HepG2 (cell line): Measurements from ENCODE around the gene SEMA7A. TPM values are rescaled to one million over a fixed set of nuclear protein-coding genes. Genes with fewer than 3 reads are reported as not detected.

Source experiments
- ATAC-seq: fragments of 200-7000 bp; cut with Tn5 transposase; 3 replicates; pipeline ENCODE4 v1.9.1; 2020; ENCODE audit warnings: mild to moderate bottlenecking, moderate library complexity
- BruUV-seq: library from RNA; stranded (reverse); fragments of 400-500 nt; replicated peaks from 2 replicates; lab custom pipeline; 2021; lab: Mats Ljungman, UMichigan
- CTCF ChIA-PET: fragments of 300-600 bp; formaldehyde crosslinking; extraction: SDS; loops from one replicate; lab custom pipeline; 2021; ENCODE audit warnings: low total read pairs, inconsistent platforms, low intra/inter-chr PET ratio; lab: Yijun Ruan, JAX
- POLR2A ChIA-PET: fragments of 350-600 bp; sonication (Branson Sonifier 250); formaldehyde crosslinking; loops from one replicate; lab custom pipeline; 2020; ENCODE audit warnings: antibody characterized with exemption, inconsistent platforms; lab: Yijun Ruan, JAX
- DNase-seq: peaks from one replicate; pipeline ENCODE4 v3.0.0-alpha.2; 2015; ENCODE audit warnings: low spot score
- FAIRE-seq: peaks from 3 replicates; lab custom pipeline; 2011; peaks lifted over from hg19 to GRCh38; lab: Jason Lieb, UNC
- H2AFZ ChIP-seq: one replicate; pipeline ENCODE4 v1.6.1; 2011; ENCODE audit warnings: low read length, inconsistent platforms
- H3K27ac ChIP-seq: fragments of 300-600 bp; 3 replicates; pipeline ENCODE4 v1.8.0; 2011; ENCODE audit warnings: mixed run types, mild to moderate bottlenecking, mixed read lengths, low read length, inconsistent platforms; ENCODE audit not compliant: insufficient read depth; ENCODE audit errors: extremely low read length
- H3K27me3 ChIP-seq, 2 experiments: fragments of 200-600 bp in 1 of 2; 2 replicates in 1 of 2; 3 replicates in 1 of 2; pipeline versions ENCODE4 v1.6.0 to v1.8.0; 2011; ENCODE audit warnings: low read length in 2 of 2, mild to moderate bottlenecking in 2 of 2, moderate library complexity in 2 of 2, inconsistent platforms in 1 of 2; ENCODE audit not compliant: insufficient read depth in 2 of 2, control insufficient read depth in 1 of 2
- H3K36me3 ChIP-seq, 2 experiments: fragments of 200-600 bp in 1 of 2; replicated peaks in 1 of 2; 2 replicates in 1 of 2; 3 replicates in 1 of 2; pipeline versions ENCODE4 v1.5.1 to v1.8.0; 2011; ENCODE audit warnings: low read length in 2 of 2, inconsistent platforms in 1 of 2; ENCODE audit not compliant: insufficient read depth in 2 of 2, control insufficient read depth in 1 of 2
- H3K4me1 ChIP-seq: 2 replicates; pipeline ENCODE4 v1.5.1; 2012; ENCODE audit warnings: low read length, inconsistent platforms; ENCODE audit not compliant: insufficient read depth
- H3K4me2 ChIP-seq: 2 replicates; pipeline ENCODE4 v1.6.0; 2011; ENCODE audit warnings: low read depth, low read length, inconsistent platforms
- H3K4me3 ChIP-seq, 3 experiments: fragments of 200-600 bp in 1 of 3; sonication (generic), shearing (Covaris generic) in 1 of 3; replicated peaks in 1 of 3; 2 replicates each; pipeline ENCODE4 v1.5.1; 2011 to 2016; ENCODE audit warnings: low read length in 3 of 3, inconsistent platforms in 2 of 3, low read depth in 2 of 3, mild to moderate bottlenecking in 2 of 3, control low read depth in 1 of 3, mixed read lengths in 1 of 3; ENCODE audit not compliant: insufficient read depth in 1 of 3
- H3K79me2 ChIP-seq: one replicate; pipeline ENCODE4 v1.6.1; 2011; ENCODE audit warnings: low read length, inconsistent platforms; ENCODE audit not compliant: insufficient read depth
- H3K9ac ChIP-seq: 2 replicates; pipeline ENCODE4 v1.6.0; 2011; ENCODE audit warnings: mild to moderate bottlenecking, low read depth, low read length, inconsistent platforms; ENCODE audit not compliant: insufficient read depth
- H3K9me3 ChIP-seq: 2 replicates; pipeline ENCODE4 v1.5.1; 2012; ENCODE audit warnings: mild to moderate bottlenecking, low read length
- H4K20me1 ChIP-seq: 2 replicates; pipeline ENCODE4 v1.6.0; 2011; ENCODE audit warnings: inconsistent platforms, mild to moderate bottlenecking, low read length, moderate library complexity; ENCODE audit not compliant: insufficient read depth
- NR2F1 ChIP-seq, 2 experiments: fragments of 450-650 bp in 1 of 2; formaldehyde crosslinking in 1 of 2; IDR thresholded peaks; 2 replicates each; pipeline versions ENCODE4 v1.5.0 to v1.6.1; 2016 to 2020; ENCODE audit warnings: mild to moderate bottlenecking in 1 of 2, missing compliant biosample characterization in 1 of 2, missing genetic modification reagents in 1 of 2, moderate library complexity in 1 of 2
- NR2F2 ChIP-seq: IDR thresholded peaks from 2 replicates; pipeline ENCODE4 v1.6.1; 2012; ENCODE audit warnings: low read depth, inconsistent platforms, borderline replicate concordance
- PLRG1 ChIP-seq: fragments of 450-650 bp; conservative IDR thresholded peaks from 2 replicates; pipeline ENCODE4 v1.6.1; 2016
- PPARG ChIP-seq: conservative IDR thresholded peaks from 2 replicates; pipeline ENCODE4 v1.6.1; 2016; ENCODE audit warnings: missing biosample characterization, missing genetic modification reagents
- RXRA ChIP-seq: sonication (generic); formaldehyde crosslinking; IDR thresholded peaks from 2 replicates; pipeline ENCODE4 v1.5.1; 2020; ENCODE audit warnings: missing genetic modification reagents
- SKI ChIP-seq: fragments of 450-650 bp; IDR thresholded peaks from one replicate; pipeline ENCODE4 v1.6.1; 2018; ENCODE audit warnings: mild to moderate bottlenecking; ENCODE audit not compliant: partially characterized antibody
- ZNF121 ChIP-seq: sonication (generic); formaldehyde crosslinking; IDR thresholded peaks from 2 replicates; pipeline ENCODE4 v1.5.0; 2020; ENCODE audit warnings: mild to moderate bottlenecking, missing genetic modification reagents
- ZNF124 ChIP-seq: sonication (generic); formaldehyde crosslinking; IDR thresholded peaks from 2 replicates; pipeline ENCODE4 v1.4.0; 2020; ENCODE audit warnings: missing genetic modification reagents
- ZNF30 ChIP-seq: sonication (generic); formaldehyde crosslinking; IDR thresholded peaks from 2 replicates; pipeline ENCODE4 v1.5.0; 2020; ENCODE audit warnings: mild to moderate bottlenecking, missing genetic modification reagents
- ZNF432 ChIP-seq: sonication (generic); formaldehyde crosslinking; IDR thresholded peaks from 2 replicates; pipeline ENCODE4 v1.5.0; 2020; ENCODE audit warnings: missing genetic modification reagents, mild to moderate bottlenecking, borderline replicate concordance
- ZNF777 ChIP-seq: sonication (generic); formaldehyde crosslinking; IDR thresholded peaks from 2 replicates; pipeline ENCODE4 v1.4.0; 2020; ENCODE audit warnings: missing genetic modification reagents
- WGBS: methylation state at CpG from one replicate; pipeline ENCODE4 v1.1.6; 2017; ENCODE audit warnings: low lambda C conversion rate; 5-methylcytosine and 5-hydroxymethylcytosine counted together
- in situ Hi-C: cut with HindIII; loops from 2 replicates; pipeline ENCODE4 v1.10.0; 2017; ENCODE audit warnings: low pct_unique_long_range_greater_than_20kb; ENCODE audit not compliant: extremely low pct_ligation_motif_present
- intact Hi-C: fragments of 100-400 bp; cut with micrococcal nuclease; formaldehyde crosslinking; loops from one replicate; pipeline ENCODE4 v1.10.0; 2022; ENCODE audit not compliant: unreplicated experiment
- polyA plus RNA-seq, 8 experiments: library from polyadenylated mRNA; depleted of rRNA in 3 of 8; stranded (reverse) in 7 of 8; unstranded in 1 of 8; fragments of >200 nt; fragmentation: Illumina TruSeq in 4 of 8; extraction: Trizol in 4 of 8; gene quantifications; 2 replicates each; pipeline versions ENCODE4 v1.2.1 to v1.2.3, GENCODE V29; 2011 to 2016; ENCODE audit warnings: low read depth in 4 of 8, missing spikeins in 1 of 8, mixed read lengths in 1 of 8; ENCODE audit not compliant: insufficient read depth in 1 of 8
- total RNA-seq, 5 experiments: library from RNA; depleted of rRNA; stranded (reverse); fragments of >200 nt; fragmentation: Illumina TruSeq; extraction: Trizol; gene quantifications; 2 replicates each; pipeline ENCODE4 v1.2.3, GENCODE V29; 2016; ENCODE audit warnings: low read depth in 1 of 5
- TF ChIP-seq, protein P1 (sequence below): IDR thresholded peaks from 2 replicates; pipeline ENCODE4 v1.6.1; 2016; ENCODE audit warnings: low read depth, borderline replicate concordance
- TF ChIP-seq, protein P2 (sequence below): IDR thresholded peaks from 2 replicates; pipeline ENCODE4 v1.6.1; 2018; ENCODE audit warnings: missing genetic modification reagents
- TF ChIP-seq, protein P3 (sequence below): IDR thresholded peaks from 2 replicates; pipeline ENCODE4 v1.6.1; 2016; ENCODE audit warnings: missing compliant biosample characterization, missing genetic modification reagents, borderline replicate concordance
- TF ChIP-seq, protein P4 (sequence below): IDR thresholded peaks from 2 replicates; pipeline ENCODE4 v1.6.1; 2012; ENCODE audit warnings: low read depth, low read length, improper control_type of control experiment
- TF ChIP-seq, protein P5 (sequence below): sonication (generic); formaldehyde crosslinking; IDR thresholded peaks from 2 replicates; pipeline ENCODE4 v1.5.1; 2020; ENCODE audit warnings: mild to moderate bottlenecking, missing genetic modification reagents, borderline replicate concordance

Gene SEMA7A
- total and polyA plus RNA-seq, 2 of the 13 experiments (the other 11 are each of a cell fraction or from before 2014, with no cell fraction given): 9.0 to 15.8 TPM

DNA sequence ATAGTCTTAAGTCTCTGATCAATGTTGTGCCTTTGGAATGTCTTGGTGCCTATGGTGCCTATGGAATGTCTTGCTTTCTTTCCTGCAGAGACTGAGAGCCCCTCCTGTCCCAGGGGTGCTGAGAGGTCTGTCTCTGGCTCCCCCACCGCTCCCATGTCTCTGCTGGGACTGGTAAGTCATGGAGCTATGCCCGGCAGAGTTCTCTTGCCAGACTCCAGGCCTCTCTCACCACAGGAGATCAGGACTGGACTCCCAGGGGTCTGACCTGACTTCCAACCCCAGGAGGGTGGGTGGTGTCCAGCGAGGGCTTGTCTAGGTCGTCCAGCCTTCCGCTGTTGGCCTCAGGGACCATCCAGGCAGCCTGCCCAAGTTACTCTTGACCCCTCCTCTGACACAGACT is 52.3 kb downstream of the SEMA7A start:
- FAIRE-seq: no peak
- H3K4me1 ChIP-seq: peaks cover 65% of the 10 kb centered on the region
- BruUV-seq: no TSS peak
- in situ Hi-C loops: loop anchor here (5.0 kb wide), 1 partner anchor 106 kb away; no protein-coding TSS in a partner anchor
- no peak overlapping the region for H3K9ac ChIP-seq
- no peak for DNase-seq
- CTCF ChIA-PET: interaction anchor here (1.4 to 3.5 kb wide), 3 partner anchors 7 to 108 kb away, joined by 4 to 77 read pairs (median 27); no protein-coding TSS in a partner anchor
- no peaks in the 10 kb centered on the region for H4K20me1 ChIP-seq
- no peak overlapping the region for H3K4me3 ChIP-seq
- peak overlapping the region; percentile 75 for H3K4me2 ChIP-seq
- H3K36me3 ChIP-seq: no peaks in the 10 kb centered on the region
- intact Hi-C loops: no loop called here
- H3K27me3 ChIP-seq: peaks cover 0 to 24% of the 10 kb centered on the region in 2 experiments; a peak in 3 of 5 replicates
- WGBS: 57% methylated on average over 3 of the region's 5 CpGs
- POLR2A ChIA-PET: interaction anchor here (0.6 to 8.8 kb wide), 7 partner anchors 15 to 88 kb away, joined by 3 to 124 read pairs (median 3); no protein-coding TSS in a partner anchor
- no peaks in the 10 kb centered on the region for H3K79me2 ChIP-seq
- no peak for ATAC-seq
- H3K9me3 ChIP-seq: no peaks in the 10 kb centered on the region
- H3K27ac ChIP-seq: no peak overlapping the region
- H2AFZ ChIP-seq: no peak overlapping the region
- TF ChIP-seq NR2F1 (CRISPR knock-in tag; IDR thresholded peaks at IDR 0.05) (no peak), PLRG1 (no peak), ZNF777 (CRISPR knock-in tag) (no peak), ZNF121 (no peak), NR2F2 (no peak), ZNF432 (CRISPR knock-in tag) (no peak), PPARG (CRISPR knock-in tag) (no peak), ZNF124 (CRISPR knock-in tag) (no peak), RXRA (no peak), ZNF30 (CRISPR knock-in tag) (no peak), SKI (no peak)
- TF ChIP-seq, protein P1, sequence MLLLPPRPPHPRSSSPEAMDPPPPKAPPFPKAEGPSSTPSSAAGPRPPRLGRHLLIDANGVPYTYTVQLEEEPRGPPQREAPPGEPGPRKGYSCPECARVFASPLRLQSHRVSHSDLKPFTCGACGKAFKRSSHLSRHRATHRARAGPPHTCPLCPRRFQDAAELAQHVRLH (CRISPR knock-in tag): no peak
- TF ChIP-seq, protein P2, sequence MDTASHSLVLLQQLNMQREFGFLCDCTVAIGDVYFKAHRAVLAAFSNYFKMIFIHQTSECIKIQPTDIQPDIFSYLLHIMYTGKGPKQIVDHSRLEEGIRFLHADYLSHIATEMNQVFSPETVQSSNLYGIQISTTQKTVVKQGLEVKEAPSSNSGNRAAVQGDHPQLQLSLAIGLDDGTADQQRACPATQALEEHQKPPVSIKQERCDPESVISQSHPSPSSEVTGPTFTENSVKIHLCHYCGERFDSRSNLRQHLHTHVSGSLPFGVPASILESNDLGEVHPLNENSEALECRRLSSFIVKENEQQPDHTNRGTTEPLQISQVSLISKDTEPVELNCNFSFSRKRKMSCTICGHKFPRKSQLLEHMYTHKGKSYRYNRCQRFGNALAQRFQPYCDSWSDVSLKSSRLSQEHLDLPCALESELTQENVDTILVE (CRISPR knock-in tag): no peak
- TF ChIP-seq, protein P3, sequence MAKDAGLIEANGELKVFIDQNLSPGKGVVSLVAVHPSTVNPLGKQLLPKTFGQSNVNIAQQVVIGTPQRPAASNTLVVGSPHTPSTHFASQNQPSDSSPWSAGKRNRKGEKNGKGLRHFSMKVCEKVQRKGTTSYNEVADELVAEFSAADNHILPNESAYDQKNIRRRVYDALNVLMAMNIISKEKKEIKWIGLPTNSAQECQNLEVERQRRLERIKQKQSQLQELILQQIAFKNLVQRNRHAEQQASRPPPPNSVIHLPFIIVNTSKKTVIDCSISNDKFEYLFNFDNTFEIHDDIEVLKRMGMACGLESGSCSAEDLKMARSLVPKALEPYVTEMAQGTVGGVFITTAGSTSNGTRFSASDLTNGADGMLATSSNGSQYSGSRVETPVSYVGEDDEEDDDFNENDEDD (CRISPR knock-in tag): no peak
- TF ChIP-seq, protein P4, sequence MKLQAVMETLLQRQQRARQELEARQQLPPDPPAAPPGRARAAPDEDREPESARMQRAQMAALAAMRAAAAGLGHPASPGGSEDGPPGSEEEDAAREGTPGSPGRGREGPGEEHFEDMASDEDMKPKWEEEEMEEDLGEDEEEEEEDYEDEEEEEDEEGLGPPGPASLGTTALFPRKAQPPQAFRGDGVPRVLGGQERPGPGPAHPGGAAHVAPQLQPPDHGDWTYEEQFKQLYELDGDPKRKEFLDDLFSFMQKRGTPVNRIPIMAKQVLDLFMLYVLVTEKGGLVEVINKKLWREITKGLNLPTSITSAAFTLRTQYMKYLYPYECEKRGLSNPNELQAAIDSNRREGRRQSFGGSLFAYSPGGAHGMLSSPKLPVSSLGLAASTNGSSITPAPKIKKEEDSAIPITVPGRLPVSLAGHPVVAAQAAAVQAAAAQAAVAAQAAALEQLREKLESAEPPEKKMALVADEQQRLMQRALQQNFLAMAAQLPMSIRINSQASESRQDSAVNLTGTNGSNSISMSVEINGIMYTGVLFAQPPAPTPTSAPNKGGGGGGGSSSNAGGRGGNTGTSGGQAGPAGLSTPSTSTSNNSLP: no peak
- TF ChIP-seq, protein P5, sequence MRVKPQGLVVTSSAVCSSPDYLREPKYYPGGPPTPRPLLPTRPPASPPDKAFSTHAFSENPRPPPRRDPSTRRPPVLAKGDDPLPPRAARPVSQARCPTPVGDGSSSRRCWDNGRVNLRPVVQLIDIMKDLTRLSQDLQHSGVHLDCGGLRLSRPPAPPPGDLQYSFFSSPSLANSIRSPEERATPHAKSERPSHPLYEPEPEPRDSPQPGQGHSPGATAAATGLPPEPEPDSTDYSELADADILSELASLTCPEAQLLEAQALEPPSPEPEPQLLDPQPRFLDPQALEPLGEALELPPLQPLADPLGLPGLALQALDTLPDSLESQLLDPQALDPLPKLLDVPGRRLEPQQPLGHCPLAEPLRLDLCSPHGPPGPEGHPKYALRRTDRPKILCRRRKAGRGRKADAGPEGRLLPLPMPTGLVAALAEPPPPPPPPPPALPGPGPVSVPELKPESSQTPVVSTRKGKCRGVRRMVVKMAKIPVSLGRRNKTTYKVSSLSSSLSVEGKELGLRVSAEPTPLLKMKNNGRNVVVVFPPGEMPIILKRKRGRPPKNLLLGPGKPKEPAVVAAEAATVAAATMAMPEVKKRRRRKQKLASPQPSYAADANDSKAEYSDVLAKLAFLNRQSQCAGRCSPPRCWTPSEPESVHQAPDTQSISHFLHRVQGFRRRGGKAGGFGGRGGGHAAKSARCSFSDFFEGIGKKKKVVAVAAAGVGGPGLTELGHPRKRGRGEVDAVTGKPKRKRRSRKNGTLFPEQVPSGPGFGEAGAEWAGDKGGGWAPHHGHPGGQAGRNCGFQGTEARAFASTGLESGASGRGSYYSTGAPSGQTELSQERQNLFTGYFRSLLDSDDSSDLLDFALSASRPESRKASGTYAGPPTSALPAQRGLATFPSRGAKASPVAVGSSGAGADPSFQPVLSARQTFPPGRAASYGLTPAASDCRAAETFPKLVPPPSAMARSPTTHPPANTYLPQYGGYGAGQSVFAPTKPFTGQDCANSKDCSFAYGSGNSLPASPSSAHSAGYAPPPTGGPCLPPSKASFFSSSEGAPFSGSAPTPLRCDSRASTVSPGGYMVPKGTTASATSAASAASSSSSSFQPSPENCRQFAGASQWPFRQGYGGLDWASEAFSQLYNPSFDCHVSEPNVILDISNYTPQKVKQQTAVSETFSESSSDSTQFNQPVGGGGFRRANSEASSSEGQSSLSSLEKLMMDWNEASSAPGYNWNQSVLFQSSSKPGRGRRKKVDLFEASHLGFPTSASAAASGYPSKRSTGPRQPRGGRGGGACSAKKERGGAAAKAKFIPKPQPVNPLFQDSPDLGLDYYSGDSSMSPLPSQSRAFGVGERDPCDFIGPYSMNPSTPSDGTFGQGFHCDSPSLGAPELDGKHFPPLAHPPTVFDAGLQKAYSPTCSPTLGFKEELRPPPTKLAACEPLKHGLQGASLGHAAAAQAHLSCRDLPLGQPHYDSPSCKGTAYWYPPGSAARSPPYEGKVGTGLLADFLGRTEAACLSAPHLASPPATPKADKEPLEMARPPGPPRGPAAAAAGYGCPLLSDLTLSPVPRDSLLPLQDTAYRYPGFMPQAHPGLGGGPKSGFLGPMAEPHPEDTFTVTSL (CRISPR knock-in tag): no peak
